SIG-M5 treated with dmso at 0.1 percent for 504 hours (cell line): ENCODE results near the gene LRRC10.
"Not testable (repeated sequence)": the region's sequence is repeated elsewhere in the genome, so short reads cannot be mapped to it uniquely, and the experiment has no call there.

Source experiments
- DNase-seq: peaks from one replicate; lab custom pipeline; 2025; ENCODE audit not compliant: unreplicated experiment; lab: John Stamatoyannopoulos, UW

Gene LRRC10

GRCh38 chr12:69620077-69620476, 9.4 kb upstream of the LRRC10 start:
- no peak for DNase-seq

GRCh38 chr12:69619050-69619449, 8.3 kb upstream of the LRRC10 start:
- no peak for DNase-seq

- DNase-seq, result peak; percentile 38
Observed at GRCh38 chr12:69616025-69616424, 5.3 kb upstream of the LRRC10 start.

DNA sequence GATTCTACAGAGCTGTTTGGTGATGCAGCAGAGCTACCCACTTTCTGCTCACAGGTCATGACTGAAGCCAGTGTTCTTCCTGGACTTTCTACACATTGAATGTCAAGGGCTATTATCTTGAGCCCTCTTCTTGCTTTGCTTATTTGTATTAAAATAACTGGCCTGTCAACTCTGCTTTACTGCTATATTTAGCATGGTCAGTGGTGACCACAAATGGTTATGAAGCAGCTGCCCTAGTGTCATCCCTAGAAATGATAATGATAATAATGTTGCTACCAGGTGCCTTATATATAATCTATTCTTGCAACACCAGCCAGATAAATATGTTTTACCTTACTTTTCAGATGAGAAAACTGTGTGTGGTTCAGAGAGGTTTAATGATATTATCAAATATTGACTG, 2.6 kb upstream of the LRRC10 start:
- no peak for DNase-seq

DNA sequence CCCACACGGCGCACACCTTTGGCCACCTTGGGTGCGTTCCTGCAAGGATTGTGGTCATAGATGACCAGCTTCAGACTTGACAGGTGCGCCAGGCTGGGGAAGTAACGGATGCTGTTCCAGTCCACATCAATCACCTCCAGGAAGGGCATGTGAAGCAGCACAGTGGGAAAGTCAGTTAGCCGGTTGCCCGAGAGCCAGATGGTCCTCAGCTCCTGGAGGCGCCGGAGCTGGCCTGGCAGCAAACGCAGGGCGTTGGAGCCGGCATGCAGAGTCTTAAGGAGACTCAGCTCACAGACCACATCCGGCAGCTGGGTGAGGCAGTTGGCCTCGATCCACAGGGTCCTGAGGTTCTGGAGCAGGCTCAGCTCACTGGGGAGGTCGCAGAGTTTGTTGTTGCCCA, 581 bp downstream of the LRRC10 start:
- no peak for DNase-seq

- no peak for DNase-seq
Observed at GRCh38 chr12:69608114-69608513, 2.6 kb downstream of the LRRC10 start.

DNA sequence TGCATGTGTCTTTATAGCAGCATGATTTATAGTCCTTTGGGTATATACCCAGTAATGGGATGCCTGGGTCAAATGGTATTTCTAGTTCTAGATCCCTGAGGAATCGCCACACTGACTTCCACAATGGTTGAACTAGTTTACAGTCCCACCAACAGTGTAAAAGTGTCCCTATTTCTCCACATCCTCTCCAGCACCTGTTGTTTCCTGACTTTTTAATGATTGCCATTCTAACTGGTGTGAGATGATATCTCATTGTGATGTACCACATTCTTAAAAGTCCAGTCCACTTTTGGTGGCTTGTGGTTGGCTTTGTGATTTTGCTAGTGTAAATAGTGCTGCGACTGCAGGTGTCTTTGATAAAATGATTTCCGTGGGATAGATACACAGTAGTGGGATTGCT, 6.4 kb downstream of the LRRC10 start:
- not testable (repeated sequence) for DNase-seq

DNA sequence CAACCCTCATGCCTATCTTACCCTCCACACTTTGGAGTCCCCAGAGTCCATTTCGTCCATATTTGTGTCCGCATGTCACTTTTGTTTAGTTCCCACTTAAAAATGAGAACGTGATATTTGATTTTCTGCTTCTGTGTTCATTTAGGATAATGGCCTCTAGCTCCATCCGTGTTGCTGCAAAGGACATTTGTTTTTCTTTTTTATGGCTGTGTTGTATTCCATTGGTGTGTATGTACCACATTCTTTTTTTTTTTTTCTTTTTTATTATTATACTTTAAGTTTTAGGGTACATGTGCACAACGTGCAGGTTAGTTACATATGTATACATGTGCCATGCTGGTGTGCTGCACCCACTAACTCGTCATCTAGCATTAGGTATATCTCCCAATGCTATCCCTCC, 7.2 kb downstream of the LRRC10 start:
- DNase-seq, result not testable (repeated sequence)

DNA sequence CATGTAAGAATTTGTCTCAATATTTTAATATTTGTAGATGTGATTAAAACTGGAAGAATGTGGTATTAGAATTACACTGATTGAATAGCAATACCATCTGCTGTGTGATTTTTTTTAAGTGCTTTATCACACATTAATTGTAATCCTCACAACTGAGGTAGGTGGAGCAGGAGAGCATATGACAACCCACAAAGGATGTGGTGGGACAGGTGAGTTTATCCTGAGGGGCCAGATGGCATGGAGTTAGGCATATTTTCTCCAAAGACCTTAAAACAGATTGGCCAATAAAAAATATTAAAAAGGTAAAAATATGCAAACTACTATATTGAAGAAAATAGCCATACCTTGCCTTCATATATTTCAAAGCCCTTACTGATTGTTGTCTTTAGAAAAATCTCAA, 7.8 kb downstream of the LRRC10 start:
- DNase-seq, result no peak

DNA sequence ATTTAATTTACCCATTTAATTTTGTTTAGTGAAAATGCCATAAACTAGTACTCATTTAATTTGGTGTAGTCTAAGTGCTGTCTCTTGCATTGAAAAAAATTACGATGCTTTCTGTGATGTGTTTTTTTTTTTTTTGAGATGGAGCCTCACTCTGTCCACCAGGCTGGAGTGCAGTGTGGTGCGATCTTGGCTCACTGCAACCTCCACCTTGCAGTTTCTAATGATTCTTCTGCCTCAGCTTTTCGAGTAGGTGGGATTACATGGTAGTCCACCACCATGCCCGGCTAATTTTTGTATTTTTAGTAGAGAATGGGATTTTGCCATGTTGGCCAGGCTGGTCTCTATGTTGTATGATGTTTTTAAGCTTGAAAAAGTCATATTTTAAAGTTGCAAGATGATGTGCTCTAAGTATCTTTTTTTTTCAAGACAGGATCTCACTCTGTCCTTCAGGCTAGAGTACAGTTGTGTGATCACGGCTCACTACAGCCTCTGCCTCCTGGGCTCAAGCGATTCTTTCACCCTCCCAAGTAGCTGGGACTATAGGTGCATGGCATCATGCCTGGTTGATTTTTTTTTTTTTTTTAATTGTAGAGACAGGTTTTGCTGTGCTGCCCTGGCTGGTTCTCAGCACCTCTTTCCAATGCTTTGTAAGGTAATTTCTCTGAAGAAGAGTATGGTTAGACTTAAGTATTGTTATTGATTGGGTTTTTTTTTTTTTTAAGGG, 8.6 kb downstream of the LRRC10 start:
- no peak for DNase-seq

- no peak for DNase-seq
Observed at GRCh38 chr12:69600804-69601203, 9.9 kb downstream of the LRRC10 start.

- DNase-seq, result no peak
Observed at GRCh38 chr12:69598174-69598753, 12.4 kb downstream of the LRRC10 start.

DNA sequence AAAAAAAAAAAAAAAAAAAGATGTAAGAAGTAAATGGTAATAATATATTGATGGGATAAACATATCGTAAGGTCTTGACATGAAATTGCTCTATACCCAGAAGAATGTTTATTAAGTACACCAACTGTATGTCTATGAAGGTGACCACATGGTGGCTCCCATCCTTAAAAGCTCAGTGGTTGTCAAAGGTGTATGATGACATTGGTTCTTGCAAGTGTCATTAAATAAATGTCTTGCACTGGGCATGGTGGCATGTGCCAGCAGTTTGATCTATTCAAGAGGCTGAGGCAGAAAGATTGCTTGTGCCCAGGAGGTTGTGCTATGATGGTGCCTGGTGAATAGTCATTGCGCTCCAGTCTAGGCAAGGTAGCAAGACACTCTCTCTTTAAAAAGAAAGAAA, 15.0 kb downstream of the LRRC10 start:
- peak; percentile 21 for DNase-seq

- DNase-seq, result no peak
Observed at GRCh38 chr12:69589082-69589481, 21.6 kb downstream of the LRRC10 start.

DNA sequence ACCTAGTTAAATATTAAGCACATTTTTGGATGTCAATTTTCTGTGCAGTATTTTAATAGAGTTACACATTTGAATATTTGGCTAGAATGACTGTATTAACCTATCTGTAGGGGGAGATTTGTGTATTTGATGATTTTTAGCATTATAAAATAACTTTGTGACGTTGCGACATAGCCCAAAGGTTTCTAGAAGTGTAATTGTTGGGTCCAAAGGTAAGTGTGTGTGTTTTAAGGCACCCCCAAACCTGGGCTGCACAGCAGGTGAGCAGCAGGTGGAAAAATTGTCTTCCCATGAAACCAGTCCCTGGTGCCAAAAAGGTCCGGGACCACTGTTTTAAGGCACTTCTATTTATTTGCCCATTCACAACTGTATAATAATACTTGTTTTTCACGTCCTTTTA, 22.2 kb downstream of the LRRC10 start:
- DNase-seq, result no peak

- DNase-seq, result peak; percentile 94
Observed at GRCh38 chr12:69585189-69586062, 25.3 kb downstream of the LRRC10 start, which contains the start of gene CCT2. Gene CCT2 (plus strand): TSS chr12:69585459. CDS start chr12:69585522, 63 bp downstream.

DNA sequence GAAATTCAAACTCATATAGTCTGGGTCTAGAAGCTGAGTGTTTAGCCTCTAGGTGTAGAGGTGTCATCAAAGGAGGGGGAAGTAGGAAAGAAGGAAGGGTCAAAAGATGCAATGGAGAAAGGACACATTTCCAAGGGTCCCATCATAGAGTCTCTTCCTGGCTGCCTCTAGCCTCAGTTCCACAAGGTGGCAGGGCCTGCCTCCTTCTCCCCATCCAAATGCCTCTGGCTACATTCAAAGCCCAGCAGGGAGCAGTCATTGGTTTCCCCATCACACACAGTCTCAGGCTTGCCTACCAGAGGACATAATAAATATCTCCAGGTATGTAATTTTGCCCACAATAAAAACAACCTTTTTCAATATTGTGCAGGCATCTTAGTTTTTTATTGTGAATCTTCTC, 27.5 kb downstream of the LRRC10 start:
- peak; percentile 39 for DNase-seq

DNA sequence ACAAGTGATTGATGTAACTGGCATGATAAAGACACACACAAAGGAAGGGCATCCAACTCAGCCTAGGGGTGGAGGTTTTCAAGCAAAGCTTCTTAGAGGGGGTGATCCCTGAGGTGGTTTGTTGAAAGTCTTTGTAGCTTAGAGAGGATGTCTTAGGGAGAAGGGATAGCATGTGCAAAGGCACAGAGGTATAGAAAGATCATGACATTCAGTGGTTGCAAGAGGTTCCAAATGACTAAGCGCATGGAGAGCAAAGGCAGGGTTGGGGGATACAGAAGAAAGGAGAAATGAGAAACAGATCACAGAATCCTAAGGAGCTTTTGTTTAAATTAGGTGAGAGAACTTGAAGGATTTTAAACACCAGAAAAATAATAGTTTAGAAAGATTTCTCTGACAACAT, 30.6 kb downstream of the LRRC10 start:
- peak; percentile 7 for DNase-seq

DNA sequence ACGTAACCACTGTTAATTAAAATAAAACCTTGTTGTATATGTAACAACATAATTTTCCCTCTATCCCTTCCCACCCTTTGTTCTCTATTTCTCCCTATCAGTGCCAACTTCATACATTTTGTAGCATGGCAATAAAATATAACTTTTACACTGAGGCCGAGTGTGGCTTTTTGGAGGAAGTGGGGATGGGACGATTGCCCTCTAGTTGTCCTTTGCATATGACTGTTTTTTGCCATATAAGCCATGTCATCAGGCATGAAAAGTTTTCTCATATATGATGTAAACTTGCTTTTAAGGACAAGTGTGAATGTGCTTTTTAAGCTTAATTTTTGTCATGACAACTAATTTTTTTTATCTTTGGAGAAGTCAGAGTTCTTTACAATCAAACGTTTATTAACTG, 31.7 kb downstream of the LRRC10 start:
- DNase-seq, result no peak

DNA sequence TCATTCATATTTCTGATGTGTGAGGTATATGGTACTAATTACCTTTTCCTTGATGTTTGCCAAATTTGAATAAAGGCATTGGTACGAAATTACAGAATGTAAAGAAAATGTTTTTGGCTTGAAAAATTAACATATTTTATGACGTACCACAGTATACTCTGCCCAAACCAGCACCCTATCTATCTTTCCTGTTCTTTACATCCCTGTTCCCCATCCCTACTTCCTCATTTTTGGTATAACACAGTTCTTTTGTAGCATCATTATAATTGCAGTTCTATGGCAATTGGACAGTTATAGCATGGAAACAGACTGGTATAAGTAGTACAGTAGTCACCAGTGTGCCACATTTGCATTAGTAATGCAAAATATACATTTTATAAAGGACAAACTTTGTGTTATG, 32.4 kb downstream of the LRRC10 start:
- peak; percentile 60 for DNase-seq

- no peak for DNase-seq
Observed at GRCh38 chr12:69575346-69575745, 35.4 kb downstream of the LRRC10 start.
